DOHH2 (cell line): Measurements from ENCODE around the gene IGSF11.
"Not testable (repeated sequence)": the region's sequence is repeated elsewhere in the genome, so short reads cannot be mapped to it uniquely, and the experiment has no call there.

Source experiments
- H3F3A ChIP-seq: fragments of 200-600 bp; sonication (generic), shearing (Covaris generic); 2 replicates; pipeline ENCODE4 v1.6.0; 2016; ENCODE audit warnings: antibody characterized with exemption, mild to moderate bottlenecking; ENCODE audit not compliant: control insufficient read depth, insufficient read depth
- H3K27ac ChIP-seq: fragments of 200-600 bp; sonication (generic); 2 replicates; pipeline ENCODE4 v1.5.1; 2014; ENCODE audit warnings: low read depth, mild to moderate bottlenecking, low read length, moderate library complexity
- H3K27me3 ChIP-seq: fragments of 200-600 bp; sonication (generic); 2 replicates; pipeline ENCODE4 v1.6.1; 2014; ENCODE audit warnings: mild to moderate bottlenecking, low read length, mixed read lengths; ENCODE audit not compliant: control insufficient read depth
- H3K36me3 ChIP-seq: fragments of 200-600 bp; sonication (generic); 2 replicates; pipeline ENCODE4 v1.6.1; 2014; ENCODE audit warnings: mild to moderate bottlenecking, low read length, moderate library complexity, mixed read lengths; ENCODE audit not compliant: control insufficient read depth
- H3K4me1 ChIP-seq: fragments of 200-600 bp; sonication (generic); 2 replicates; pipeline ENCODE4 v1.6.1; 2014; ENCODE audit warnings: mild to moderate bottlenecking, low read length, mixed read lengths; ENCODE audit not compliant: control insufficient read depth
- H3K4me2 ChIP-seq: fragments of 200-600 bp; sonication (generic); 2 replicates; pipeline ENCODE4 v1.6.0; 2014; ENCODE audit warnings: mild to moderate bottlenecking, low read length, moderate library complexity
- H3K4me3 ChIP-seq: fragments of 200-600 bp; sonication (generic); 2 replicates; pipeline ENCODE4 v1.5.1; 2014; ENCODE audit warnings: mild to moderate bottlenecking, low read length, mixed read lengths
- H3K79me2 ChIP-seq: fragments of 200-600 bp; sonication (generic); 2 replicates; pipeline ENCODE4 v1.6.1; 2014; ENCODE audit warnings: mild to moderate bottlenecking, low read length, mixed read lengths; ENCODE audit not compliant: control insufficient read depth
- H3K9me2 ChIP-seq: fragments of 200-600 bp; sonication (generic); replicated peaks from 2 replicates; pipeline ENCODE4 v1.6.1; 2014; ENCODE audit warnings: mild to moderate bottlenecking, low read length, mixed read lengths; ENCODE audit not compliant: control insufficient read depth
- H3K9me3 ChIP-seq: fragments of 200-600 bp; sonication (generic); 2 replicates; pipeline ENCODE4 v1.6.1; 2014; ENCODE audit warnings: antibody characterized with exemption, low read length, mixed read lengths; ENCODE audit not compliant: control insufficient read depth, insufficient read depth
- H4K20me1 ChIP-seq: fragments of 200-600 bp; sonication (generic); 2 replicates; pipeline ENCODE4 v1.6.0; 2014; ENCODE audit warnings: low read depth, mild to moderate bottlenecking, antibody characterized with exemption, low read length, moderate library complexity; ENCODE audit not compliant: control insufficient read depth, insufficient read depth
- EZH2phosphoT487 ChIP-seq: fragments of 200-600 bp; sonication (generic); IDR thresholded peaks from 2 replicates; pipeline ENCODE4 v1.6.1; 2017; ENCODE audit warnings: borderline replicate concordance, mild to moderate bottlenecking, antibody characterized with exemption, low read length, moderate library complexity, mixed read lengths
- TF ChIP-seq, protein P1 (sequence below): fragments of 200-600 bp; sonication (generic); IDR thresholded peaks from one replicate; pipeline ENCODE4 v1.5.1; 2014; ENCODE audit warnings: antibody characterized with exemption, mild to moderate bottlenecking, low read depth, low read length; ENCODE audit not compliant: poor library complexity, severe bottlenecking

IGSF11 gene

GRCh38 chr3:119034256-119035013 is at the start of gene IGSF11:
TSS of gene IGSF11 (minus strand) at chr3:119034846. CDS start at chr3:119034582, 264 bp downstream.
- H3K4me1 ChIP-seq = peaks cover 12% of the 10 kb centered on the region
- H3K9me2 ChIP-seq = no peaks in the 10 kb centered on the region
- H3K79me2 ChIP-seq = no peaks in the 10 kb centered on the region
- H3K27ac ChIP-seq = no peak within 1 kb of the TSS
- peak within 1 kb of the TSS; percentile 80 for H3K4me2 ChIP-seq
- no peaks in the 10 kb centered on the region for H3K36me3 ChIP-seq
- H3F3A ChIP-seq = no peaks in the 10 kb centered on the region
- H3K27me3 ChIP-seq = peaks cover 48% of the 10 kb centered on the region
- TF ChIP-seq, protein P1, sequence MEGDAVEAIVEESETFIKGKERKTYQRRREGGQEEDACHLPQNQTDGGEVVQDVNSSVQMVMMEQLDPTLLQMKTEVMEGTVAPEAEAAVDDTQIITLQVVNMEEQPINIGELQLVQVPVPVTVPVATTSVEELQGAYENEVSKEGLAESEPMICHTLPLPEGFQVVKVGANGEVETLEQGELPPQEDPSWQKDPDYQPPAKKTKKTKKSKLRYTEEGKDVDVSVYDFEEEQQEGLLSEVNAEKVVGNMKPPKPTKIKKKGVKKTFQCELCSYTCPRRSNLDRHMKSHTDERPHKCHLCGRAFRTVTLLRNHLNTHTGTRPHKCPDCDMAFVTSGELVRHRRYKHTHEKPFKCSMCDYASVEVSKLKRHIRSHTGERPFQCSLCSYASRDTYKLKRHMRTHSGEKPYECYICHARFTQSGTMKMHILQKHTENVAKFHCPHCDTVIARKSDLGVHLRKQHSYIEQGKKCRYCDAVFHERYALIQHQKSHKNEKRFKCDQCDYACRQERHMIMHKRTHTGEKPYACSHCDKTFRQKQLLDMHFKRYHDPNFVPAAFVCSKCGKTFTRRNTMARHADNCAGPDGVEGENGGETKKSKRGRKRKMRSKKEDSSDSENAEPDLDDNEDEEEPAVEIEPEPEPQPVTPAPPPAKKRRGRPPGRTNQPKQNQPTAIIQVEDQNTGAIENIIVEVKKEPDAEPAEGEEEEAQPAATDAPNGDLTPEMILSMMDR = peak; percentile 54
- TF ChIP-seq EZH2phosphoT487 = no peak
- peak within 1 kb of the TSS; percentile 71 for H3K4me3 ChIP-seq
- H4K20me1 ChIP-seq = no peaks in the 10 kb centered on the region
- no peaks in the 10 kb centered on the region for H3K9me3 ChIP-seq

DNA sequence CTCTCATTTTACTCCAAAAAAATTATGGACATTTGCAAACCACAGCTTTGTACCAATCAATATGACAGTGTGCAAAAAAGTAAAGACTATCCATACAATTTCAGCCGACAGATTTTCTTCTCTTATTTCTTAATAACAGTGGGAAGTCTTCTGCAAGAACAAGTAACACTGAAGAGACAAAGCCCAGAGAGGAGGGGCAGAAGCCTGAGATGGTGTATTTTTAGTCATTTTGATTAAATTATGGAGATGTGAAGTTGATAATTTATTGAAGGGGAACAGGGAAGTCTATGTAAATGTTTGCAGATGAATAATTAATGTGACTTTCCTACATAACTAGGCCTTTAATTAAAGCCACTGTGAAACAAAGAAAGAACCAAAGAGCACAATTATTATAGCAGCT is 45.7 kb upstream of the IGSF11 start:
- no peak for TF ChIP-seq EZH2phosphoT487
- TF ChIP-seq, protein P1 = no peak
- Histone ChIP-seq H3F3A (no peaks in the 10 kb centered on the region), H3K27ac (no peak overlapping the region), H3K36me3 (no peaks in the 10 kb centered on the region), H3K79me2 (no peaks in the 10 kb centered on the region), H3K27me3 (no peaks in the 10 kb centered on the region), H4K20me1 (no peaks in the 10 kb centered on the region), H3K9me3 (no peaks in the 10 kb centered on the region), H3K4me3 (no peak overlapping the region), H3K4me1 (no peaks in the 10 kb centered on the region), H3K9me2 (no peaks in the 10 kb centered on the region), H3K4me2 (no peak overlapping the region)

GRCh38 chr3:119073258-119074001 is 38.8 kb upstream of the IGSF11 start:
- no peaks in the 10 kb centered on the region for H3K9me2 ChIP-seq
- H3K27me3 ChIP-seq = no peaks in the 10 kb centered on the region
- no peak for TF ChIP-seq EZH2phosphoT487
- TF ChIP-seq, protein P1 = no peak

DNA sequence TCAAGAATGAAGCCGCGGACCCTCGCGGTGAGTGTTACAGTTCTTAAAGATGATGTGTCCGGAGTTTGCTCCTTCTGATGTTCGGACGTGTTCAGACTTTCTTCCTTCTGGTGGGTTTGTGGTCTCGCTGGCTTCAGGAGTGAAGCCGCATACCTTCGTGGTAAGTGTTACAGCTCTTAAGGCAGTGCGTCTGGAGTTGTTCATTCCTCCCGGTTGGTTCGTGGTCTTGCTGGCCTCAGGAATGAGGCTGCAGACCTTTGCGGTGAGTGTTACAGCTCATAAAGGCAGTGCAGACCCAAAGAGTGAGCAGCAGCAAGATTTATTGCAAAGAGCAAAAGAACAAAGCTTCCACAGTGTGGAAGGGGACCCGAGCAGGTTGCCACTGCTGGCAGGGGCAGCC is 37.8 kb upstream of the IGSF11 start:
- H3K9me3 ChIP-seq, H3K4me2 ChIP-seq, H3K4me1 ChIP-seq, H3K36me3 ChIP-seq, H3K27ac ChIP-seq, H3K9me2 ChIP-seq, H3F3A ChIP-seq, H3K27me3 ChIP-seq, H4K20me1 ChIP-seq, H3K79me2 ChIP-seq, H3K4me3 ChIP-seq: not testable (repeated sequence)

More at GRCh38 chr3:119073258-119074001, 38.8 kb upstream of the IGSF11 start:
- Histone ChIP-seq H3K4me1 (no peaks in the 10 kb centered on the region), H3K4me3 (no peak overlapping the region), H4K20me1 (no peaks in the 10 kb centered on the region), H3K36me3 (no peaks in the 10 kb centered on the region), H3K9me3 (no peaks in the 10 kb centered on the region; the same call in 1 of the 2 replicates), H3K27ac (no peak overlapping the region), H3F3A (no peaks in the 10 kb centered on the region), H3K79me2 (no peaks in the 10 kb centered on the region), H3K4me2 (no peak overlapping the region)
